GM21619 (cell line): ENCODE results near the gene PTPRN2.
"Not testable (repeated sequence)": the region's sequence is repeated elsewhere in the genome, so short reads cannot be mapped to it uniquely, and the experiment has no call there.

Source experiments
- ATAC-seq: cut with Tn5 transposase; IDR thresholded peaks from one replicate; pipeline ENCODE4 v1.9.1; 2021; ENCODE audit not compliant: unreplicated experiment

Gene PTPRN2

DNA sequence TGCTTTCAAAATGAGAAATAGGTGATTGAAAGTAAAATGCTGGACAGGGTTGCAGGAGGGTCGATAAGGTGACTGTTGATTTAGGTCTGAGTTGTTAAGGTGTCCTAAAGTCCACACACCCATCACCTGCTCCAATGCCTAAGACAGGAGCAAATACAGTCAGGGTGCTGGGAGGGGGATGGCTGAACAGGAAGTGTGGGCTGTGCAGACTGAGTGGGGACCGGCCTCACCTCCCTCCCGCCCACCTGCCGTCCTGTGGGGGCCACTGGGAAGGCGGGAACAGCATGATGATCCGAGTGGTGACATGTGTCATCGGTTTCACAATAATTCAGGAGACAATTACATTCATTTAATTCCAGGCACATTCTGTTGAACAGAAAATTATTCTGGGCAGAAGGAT lies 990.1 kb downstream of the PTPRN2 start:
- ATAC-seq, result no peak

DNA sequence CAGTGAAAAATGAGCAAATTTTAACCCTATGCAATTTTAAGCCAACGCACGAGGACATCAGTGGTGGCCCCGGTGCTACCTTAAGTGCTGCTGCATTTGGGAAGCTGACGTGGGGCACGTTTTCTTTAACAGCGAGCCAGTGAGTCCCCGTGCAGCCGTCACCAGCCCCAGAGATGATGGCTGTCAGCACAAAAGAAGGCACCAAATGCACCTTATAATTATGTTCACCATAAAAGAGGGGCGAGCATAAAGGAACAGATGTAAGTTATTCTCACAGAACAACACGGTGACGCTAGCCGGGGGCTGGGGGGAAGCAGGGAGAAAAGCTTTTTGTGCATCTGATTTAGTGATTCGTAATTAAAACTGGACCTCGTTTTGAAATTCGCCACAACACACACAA lies 990.7 kb downstream of the PTPRN2 start:
- ATAC-seq, result no peak

DNA sequence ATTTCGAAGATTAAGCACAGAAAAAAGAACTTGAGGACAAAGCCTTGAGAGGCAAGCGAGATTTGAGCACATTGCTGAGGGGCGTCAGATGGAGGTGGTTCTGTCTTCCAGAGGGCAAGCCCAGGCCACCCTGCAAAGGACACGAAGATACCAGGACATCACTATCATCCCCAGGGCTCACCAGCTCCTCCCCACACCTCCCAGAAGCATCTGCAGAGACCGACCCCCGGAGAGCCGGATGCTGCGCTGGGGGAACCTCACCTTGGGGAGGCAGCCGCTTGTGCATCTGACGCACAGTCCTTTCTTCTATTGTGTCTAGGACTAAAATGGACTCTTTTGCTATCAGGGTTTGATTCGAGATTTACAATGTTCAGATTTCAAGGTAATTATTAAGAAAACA lies 991.2 kb downstream of the PTPRN2 start:
- ATAC-seq, result no peak

DNA sequence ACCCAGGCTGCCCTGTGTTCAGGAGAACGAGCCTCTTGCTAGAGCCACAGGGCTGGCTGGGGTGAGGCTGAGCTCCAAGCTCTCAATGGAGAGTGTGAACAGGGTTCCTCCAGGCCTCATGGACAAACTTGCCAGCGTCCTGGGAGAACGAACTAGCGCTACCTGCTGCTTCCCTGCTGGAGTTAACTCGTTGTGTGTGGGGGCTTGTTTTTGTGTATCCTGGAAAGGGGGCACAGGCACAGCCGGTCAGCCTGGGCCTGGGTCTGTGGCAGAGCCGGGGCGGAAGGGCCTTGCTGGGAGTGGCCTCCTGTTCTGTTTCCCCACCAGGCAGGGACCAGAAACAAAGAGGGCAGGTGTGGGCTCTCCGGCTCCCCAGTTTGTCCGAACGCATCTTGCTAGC lies 991.6 kb downstream of the PTPRN2 start:
- ATAC-seq, result no peak

DNA sequence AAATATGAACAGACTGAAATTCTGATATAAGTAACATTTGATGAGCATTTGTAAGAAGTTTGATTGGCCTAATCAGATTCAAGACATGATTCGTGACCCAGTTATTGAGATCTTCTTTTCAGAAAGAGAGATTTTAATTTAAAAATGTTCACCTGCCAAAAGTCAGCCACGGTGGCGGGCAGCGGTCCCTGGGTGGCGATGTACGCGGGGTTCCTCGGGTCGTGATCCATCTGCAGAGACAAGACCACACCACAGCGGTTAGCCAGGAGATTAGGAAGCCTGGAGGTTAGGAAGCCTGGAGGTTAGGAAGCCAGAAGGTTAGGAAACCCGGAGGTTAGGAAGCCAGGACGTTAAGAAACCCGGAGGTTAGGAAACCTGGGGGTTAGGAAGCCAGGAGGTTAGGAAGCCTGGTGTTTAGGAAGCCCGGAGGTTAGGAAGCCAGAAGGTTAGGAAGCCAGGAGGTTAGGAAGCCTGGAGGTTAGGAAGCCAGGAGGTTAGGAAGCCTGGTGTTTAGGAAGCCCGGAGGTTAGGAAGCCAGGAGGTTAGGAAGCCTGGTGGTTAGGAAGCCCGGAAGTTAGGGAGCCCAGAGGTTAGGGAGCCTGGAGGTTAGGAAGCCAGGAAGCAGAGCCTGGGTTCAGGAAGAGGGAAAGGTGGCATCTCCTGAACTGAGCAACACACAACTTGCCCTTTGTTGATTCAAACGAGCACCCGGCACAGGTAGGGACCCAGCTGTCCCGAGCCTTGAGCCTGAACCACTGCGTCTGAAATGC lies 992.4 kb downstream of the PTPRN2 start:
- no peak for ATAC-seq

DNA sequence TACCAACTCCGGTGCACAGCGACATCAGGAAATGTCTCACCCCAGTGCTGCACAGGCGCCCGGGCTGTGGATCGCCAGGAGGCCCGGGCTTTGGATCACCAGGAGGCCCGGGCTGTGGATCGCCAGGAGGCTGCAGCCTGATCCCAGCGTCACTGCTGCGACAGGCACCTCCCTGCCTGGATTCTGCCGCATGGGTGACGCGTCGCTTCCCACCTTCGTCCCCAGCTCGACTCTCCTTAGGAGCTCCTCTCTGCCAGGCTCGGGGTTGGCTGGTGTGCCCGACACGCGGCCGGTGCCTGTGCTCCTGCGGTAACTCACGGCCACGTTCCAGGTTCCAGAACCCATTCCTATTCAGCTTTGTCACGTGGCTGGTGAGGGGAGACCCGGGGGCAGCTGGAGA lies 993.3 kb downstream of the PTPRN2 start:
- no peak for ATAC-seq

DNA sequence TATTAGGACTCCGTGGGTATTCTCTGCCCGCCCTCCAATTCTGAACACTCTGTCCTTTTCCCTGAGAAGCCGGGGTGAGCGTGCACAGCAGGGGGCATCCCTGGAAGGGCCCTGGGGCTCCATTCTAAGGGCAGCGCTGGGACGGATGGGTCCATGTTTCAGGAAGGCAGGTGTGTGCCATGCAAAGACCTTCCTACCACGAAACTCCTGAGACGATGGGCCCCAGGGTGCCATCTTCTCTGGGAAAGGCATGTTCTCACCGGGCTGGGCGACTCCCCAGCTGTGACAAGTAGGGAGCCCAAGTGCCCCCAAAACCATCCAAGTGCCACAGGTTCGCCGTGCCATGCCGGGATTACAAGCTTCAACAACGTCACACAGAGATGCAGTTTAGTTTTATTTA lies 994.1 kb downstream of the PTPRN2 start:
- ATAC-seq, result no peak

DNA sequence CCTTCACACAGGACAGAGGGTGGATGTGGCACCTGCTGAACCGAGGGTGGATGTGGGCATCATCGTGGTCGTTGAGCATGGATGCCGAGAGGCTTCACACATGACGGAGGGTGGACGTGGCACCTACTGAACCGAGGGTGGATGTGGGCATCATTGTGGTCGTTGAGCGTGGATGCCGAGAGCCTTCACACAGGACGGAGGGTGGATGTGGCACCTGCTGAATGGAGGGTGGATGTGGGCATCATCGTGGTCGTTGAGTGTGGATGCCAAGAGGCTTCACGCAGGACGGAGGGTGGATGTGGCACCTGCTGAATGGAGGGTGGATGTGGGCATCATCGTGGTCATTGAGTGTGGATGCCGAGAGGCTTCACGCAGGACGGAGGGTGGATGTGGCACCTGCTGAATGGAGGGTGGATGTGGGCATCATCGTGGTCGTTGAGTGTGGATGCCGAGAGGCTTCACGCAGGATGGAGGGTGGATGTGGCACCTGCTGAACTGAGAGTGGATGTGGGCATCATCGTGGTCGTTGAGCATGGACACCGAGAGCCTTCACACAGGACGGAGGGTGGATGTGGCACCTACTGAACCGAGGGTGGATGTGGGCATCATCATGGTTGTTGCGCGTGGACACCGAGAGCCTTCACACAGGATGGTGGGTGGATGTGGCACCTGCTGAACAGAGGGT lies 994.8 kb downstream of the PTPRN2 start:
- not testable (repeated sequence) for ATAC-seq

DNA sequence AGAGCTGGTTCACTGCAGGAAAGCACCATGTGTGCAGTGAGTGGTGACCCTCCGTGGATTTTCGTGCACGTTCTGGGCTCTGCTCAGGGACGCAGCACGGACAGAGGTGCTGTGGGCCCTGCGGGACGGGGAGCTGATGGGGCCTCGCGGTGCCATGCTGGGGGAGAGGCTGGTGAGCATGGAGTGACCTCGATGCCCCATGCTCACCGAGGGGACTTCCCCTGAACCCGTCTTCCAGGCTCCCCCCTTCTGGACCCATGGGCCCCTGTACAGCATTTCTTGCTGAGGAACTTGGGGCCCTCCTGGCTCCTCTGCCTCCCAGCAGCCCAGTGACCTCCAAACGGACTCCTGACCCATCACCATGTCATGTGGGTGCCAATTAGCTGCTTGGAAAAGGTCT lies 997.1 kb downstream of the PTPRN2 start:
- ATAC-seq, result no peak

DNA sequence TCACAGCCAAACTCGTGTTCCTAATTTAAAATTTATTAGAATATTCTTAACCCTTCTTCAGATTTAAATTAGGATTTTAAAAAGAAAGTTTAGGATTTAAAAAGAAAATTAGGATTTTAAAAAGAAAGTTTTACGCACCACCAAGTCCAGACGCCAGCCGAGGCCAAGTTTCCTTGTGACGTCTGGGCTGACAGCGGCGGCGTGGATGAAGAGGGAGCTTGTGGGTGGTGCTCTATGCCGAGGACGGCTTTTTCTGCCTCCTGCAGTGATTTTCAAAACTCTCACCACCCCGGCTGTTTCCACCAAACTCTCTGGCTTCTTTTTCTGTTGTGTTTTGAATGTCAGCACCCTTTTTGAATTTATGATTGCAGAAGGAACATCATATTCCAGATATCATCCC lies 997.9 kb downstream of the PTPRN2 start:
- no peak for ATAC-seq

DNA sequence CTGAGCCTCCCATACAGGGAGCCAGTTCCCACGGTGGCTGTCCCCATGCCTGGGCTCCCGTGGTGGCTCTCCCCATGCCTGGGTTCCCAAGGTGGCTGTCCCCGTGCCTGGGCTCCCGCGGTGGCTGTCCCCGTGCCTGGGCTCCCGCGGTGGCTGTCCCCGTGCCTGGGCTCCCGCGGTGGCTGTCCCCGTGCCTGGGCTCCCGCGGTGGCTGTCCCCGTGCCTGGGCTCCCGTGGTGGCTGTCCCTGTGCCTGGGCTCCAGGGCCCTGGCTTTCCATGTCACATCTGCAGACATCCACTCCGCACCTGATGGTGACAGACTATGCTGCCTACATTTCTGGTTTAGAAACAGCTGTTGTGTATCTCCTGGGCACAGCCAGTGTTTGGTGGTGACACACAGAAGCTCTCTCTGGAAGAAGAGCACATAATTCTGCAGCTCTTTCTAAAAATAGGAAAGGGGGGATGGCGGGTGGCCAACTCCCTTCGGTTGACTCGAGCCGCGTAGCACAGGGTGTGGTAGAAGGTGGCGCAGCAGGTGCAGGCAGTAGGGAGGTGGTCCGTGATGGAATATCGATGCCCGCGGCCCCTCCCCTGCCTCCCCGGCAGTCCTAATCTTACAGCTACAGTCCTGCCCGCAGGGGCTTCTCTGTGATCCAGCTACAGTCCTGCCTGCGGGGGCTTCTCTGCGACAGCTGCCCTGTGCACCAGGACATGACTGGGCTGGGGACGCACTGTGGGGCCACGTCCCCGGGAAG lies 999.6 kb downstream of the PTPRN2 start:
- no peak for ATAC-seq

DNA sequence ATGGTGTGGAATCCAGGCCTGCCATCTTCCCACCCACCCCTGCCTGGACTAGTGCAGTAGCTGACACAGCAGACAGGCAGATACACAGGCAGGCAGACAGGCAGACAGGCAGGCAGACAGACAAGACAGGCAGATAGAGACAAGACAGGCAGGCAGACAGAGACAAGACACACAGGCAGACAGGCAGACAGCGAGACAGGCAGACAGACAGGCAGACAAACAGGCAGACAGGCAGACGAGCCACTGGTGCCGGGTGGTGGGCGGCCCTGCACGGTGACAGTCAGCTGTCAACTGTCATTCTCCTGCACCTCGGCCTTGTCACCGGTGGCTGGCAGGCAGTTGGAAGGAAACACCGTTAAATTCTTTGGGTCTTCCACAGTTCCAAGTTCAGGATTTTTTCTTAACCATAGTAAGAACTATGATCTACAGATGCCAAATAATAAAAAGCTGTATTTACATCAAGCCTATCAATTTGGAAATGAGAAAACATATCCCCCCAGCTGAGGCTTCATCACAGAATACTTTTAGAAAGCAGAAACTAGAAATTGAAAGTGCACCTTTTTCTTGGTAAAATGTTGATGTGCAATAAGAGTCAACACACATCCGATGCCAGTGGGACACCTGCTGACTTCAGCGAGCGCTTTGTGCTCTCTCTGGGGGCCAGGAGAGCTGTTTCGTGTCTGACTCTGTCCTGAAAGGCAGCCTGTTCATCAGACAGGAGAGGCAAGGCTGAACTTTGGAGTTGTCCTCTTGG lies 1000.4 kb downstream of the PTPRN2 start:
- ATAC-seq, result no peak

DNA sequence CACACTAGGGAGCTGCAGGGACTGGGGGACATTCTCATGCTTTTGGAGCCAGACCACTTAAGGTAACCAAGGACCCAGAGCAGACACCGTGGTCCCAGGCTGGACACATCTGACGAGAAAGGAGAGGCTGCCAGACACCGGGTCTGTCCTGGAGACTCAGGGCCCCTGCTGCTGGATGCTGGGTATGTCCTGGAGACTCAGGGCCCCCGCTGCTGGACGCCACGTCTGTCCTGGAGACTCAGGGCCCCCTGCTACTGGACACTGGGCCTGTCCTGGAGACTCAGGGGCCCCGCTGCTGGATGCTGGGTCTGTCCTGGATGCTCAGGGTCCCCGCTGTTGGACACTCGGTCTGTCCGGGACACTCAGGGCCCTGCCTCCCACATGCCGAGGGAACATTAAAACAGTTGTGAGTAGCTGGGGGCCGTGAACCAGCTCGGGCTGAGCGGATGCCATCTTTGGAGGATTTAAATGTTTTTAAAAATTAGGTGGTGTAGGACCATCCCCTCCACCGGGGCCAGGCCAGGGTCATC lies 1001.1 kb downstream of the PTPRN2 start:
- ATAC-seq, result no peak

DNA sequence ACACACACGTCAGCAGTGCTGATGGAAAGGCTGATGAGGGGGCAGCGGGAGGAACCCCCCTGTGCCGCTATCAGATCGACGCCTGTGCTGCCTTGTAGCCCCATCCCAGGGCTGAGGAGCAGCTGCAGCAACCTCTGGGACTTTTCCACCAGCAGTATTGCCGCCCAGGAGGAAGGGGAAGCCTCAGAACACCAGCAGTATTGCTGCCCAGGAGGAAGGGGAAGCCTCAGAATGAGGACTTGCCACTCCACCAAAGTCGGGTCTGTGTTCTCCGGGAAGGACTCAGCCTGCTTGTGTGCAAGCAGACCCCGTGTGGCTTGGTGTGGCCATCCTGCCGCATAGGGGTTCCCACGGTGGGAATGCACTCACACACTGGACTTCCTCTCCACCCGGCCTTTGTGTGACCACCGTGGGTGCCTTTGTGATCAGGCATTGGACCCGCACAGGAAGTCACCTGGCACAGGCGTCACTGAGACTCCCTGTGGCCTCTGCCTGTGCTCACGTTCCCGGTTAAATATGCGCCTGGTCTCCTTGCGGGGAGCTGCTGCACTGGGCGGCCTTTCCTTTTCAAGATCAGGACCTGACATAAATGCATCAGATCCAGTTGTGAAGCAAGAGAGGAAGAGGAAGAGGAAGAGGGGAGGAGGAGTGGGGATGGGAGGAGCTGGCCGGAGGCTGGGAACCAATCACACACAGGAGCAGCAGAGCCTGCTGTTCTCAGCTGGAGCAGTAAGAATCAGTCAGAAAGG lies 1002.3 kb downstream of the PTPRN2 start:
- no peak for ATAC-seq

DNA sequence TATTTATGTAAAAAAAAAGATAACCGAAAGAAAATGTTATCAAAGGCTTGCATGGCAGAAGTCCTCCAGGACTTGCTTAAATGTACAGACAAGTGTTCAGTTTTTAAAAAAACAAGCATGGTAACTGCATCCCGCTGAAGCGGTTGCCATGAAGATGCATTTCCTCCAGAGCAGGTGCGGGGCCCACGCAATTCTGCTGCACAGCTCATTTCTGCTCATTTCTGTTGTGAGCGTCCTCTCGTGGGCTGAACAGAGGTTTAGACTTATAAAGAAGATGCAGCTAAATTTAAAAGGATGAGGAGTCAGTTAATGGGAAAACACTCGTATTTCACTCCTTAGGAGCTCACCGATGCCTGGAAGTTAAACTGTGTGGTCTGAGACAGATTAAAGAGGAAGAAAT lies 1003.2 kb downstream of the PTPRN2 start:
- ATAC-seq, result no peak

DNA sequence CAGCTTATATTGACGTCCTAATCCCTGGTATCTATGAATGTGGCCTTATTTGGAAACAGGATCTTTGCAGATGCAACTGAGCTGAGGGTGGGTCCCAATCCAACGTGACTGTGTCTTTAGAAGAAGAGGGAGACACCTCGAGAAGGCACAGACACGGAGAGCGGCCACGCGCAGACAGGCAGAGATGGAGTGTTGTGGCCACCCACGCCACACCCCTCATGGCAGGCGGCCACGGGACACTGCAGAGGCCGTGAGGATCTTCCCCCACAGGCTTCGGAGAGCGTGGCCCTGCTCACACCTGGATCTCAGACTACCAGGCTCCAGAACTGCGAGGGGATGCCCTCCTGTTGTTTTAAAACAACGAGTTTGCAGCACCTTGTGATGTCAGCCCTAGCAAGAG lies 1005.9 kb downstream of the PTPRN2 start:
- no peak for ATAC-seq

DNA sequence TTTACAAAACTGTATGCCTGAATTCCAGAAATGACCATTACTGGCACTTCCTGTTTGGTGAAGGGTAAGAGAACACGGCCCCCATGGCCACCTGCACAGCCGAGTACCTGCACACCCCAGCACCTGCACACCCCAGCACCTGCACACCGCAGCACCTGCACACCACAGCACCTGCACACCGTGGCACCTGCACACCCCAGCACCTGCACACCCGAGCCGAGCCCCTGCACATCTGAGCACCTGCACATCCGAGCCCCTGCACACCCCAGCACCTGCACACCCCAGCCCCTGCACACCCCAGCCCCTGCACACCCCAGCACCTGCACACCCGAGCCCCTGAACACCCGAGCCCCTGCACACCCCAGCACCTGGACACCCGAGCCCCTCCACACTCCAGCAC lies 1007.3 kb downstream of the PTPRN2 start:
- ATAC-seq, result no peak

DNA sequence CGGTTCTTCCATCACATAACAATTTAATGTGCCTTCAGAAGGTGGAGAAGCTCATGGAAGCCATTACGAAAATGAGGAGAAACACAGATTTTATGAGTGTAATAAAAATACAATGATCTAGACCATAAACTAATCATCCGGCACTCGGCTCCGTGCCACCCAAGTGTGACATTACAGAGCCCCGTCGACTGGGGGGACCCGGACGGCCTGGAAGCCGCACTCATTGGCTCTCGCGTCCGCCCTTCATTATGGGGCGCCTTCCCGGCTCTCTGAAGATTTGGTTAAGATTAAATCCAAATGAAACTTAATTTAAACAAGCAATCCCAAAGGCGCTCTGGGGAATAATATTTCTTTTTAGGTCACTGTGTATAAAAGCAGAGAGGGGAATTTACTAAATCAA lies 1008.2 kb downstream of the PTPRN2 start:
- ATAC-seq, result no peak

DNA sequence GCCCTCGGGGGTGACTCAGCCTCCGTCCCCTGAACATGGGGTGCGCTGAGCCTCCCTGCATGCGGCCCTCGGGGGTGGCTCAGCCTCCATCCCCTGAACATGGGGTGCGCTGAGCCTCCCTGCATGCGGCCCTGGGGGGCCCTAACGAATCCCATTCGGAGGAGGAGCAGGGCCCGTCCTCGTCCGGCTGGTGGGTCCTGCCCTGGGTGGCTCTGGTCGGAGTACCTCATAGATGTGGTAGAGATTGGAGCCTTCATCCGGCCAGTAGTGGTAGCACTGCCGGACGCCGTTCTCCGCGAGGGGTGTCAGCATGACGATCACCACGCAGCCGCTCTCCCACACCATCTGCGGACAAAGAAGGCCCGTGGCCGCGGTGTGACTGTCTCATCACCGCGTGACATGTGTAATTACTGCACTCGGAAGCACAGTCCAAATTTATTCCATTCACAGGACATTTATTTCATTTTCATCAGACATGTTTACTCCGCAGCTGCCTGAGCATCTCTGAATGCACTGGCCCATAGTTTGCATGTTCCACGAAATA lies 1009.8 kb downstream of the PTPRN2 start:
- no peak for ATAC-seq

DNA sequence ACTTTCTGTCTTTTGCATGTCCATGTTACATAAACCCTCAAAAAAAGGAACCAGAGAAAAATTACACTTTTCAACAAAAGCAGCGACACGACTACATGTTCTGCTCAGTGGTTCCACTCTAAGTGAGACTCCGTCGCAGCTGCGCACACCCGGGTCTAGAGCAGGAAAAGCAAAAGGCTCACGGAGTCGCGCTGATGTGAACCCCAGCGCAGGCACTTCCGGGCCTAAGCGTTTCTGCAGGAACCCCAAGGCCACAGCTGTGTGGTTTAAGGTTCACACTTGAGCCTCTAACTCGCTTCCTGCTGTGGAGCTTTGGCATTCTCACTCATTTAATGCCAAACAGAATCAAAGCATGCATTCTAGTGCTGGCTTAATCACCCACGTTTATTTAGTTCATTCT lies 1010.6 kb downstream of the PTPRN2 start:
- no peak for ATAC-seq
